Measurements from ENCODE around the gene TRAPPC11. TPM values are rescaled to one million over a fixed set of nuclear protein-coding genes. Genes with fewer than 3 reads are reported as not detected.

Gene TRAPPC11
- total and polyA plus RNA-seq, 2 of the 13 experiments (the other 11 are each of a cell fraction or from before 2014, with no cell fraction given), result 18.0 to 23.2 TPM

GRCh38 chr4:183658362-183659028, 598 bp upstream of the TRAPPC11 start (continued):
- no peak for TF ChIP-seq POGK (CRISPR knock-in tag; conservative IDR thresholded peaks at IDR 0.05)
- TF ChIP-seq ZBED4 (CRISPR knock-in tag; IDR thresholded peaks at IDR 0.05; ENCODE audit: borderline replicate concordance), result no peak
- TF ChIP-seq ZFP36 (IDR thresholded peaks at IDR 0.05; ENCODE audit: borderline replicate concordance, low read depth, low read length, partially characterized antibody), result no peak
- TF ChIP-seq ZSCAN29 (CRISPR knock-in tag; conservative IDR thresholded peaks at IDR 0.05), result peak; percentile 39; the same call in 1 of the 2 replicates
- TF ChIP-seq ZSCAN20 (CRISPR knock-in tag; IDR thresholded peaks at IDR 0.05; ENCODE audit: borderline replicate concordance), result no peak
- TF ChIP-seq HMG20B (CRISPR knock-in tag; conservative IDR thresholded peaks at IDR 0.05), result no peak
- no peak for TF ChIP-seq JUNB (CRISPR knock-in tag; IDR thresholded peaks at IDR 0.05; ENCODE audit: borderline replicate concordance)
